Activated T-cell treated with anti-CD3 and anti-CD28 coated beads, Interleukin-2, amount 50 U/mL, for 48 hours (primary cell): ENCODE results near the gene VIPR1.

Experiments used
- DNase-seq, 2 experiments: peaks; one replicate each; pipeline ENCODE4 v3.0.0-alpha.2; 2020

Gene VIPR1, protein sequence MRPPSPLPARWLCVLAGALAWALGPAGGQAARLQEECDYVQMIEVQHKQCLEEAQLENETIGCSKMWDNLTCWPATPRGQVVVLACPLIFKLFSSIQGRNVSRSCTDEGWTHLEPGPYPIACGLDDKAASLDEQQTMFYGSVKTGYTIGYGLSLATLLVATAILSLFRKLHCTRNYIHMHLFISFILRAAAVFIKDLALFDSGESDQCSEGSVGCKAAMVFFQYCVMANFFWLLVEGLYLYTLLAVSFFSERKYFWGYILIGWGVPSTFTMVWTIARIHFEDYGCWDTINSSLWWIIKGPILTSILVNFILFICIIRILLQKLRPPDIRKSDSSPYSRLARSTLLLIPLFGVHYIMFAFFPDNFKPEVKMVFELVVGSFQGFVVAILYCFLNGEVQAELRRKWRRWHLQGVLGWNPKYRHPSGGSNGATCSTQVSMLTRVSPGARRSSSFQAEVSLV

DNA sequence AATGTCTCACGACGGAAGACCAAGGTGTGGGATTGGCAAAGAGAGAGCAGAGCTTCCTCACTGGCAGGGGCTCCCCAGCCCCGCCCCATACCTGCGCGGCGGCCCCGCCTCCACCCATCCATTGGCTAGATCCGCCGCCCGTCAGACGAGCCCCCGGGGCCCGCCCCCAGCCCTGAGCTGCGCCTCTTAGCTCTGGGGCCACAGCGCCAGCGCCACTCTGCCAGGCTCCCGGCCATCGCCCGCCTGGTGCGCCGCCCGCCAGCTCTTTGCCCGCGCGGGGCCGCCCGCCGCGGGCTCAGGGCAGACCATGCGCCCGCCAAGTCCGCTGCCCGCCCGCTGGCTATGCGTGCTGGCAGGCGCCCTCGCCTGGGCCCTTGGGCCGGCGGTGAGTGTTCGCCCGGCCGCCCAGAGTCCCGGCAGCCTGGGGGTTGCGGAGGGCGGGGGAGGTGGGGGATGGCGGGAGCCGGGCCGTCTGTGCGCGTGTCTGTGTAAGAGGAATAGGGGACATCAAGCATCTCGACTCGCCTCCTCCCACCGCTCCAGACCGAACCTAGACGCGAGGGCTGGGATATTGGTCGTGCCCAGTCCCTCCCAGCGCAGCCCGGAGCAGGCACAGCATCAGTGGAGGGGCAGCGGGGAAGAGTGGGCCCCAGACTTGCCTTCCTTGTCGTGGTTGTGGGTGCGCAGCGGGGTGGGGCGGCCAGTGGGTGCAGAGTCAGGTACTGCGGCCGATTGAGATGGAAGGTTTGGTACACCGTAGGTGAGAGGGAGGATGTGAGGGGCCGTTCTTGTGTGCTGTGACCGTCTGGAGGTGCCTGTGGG is at the start of gene VIPR1:
Gene VIPR1, plus strand, starts transcription at position 215 of the 822 bp plus-strand sequence. Its CDS starts 93 bp downstream, at position 308.
- DNase-seq = peak; percentile 92 to 95

DNA sequence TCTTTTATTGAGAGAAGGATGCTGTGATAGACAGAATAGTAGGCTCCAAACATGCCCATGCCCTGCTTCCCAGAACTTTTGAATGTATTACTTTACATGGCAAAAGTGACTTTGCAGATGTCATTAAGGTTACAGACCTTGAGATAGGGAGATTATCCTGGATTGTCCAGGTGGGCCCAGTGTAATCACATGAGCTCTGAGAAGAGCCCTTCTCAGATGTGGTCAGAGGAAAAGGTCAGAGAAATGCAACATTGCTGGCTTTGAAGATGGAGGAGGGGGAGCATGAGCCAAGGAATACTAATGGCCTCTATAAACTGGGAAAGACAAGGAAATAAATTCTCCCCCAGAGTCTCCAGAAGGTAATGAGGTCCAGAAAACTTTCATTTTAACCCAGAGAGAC is 46.2 kb upstream of the VIPR1 start:
- no peak for DNase-seq

GRCh38 chr3:42459151-42459550 is 43.3 kb upstream of the VIPR1 start:
- DNase-seq = no peak

- no peak for DNase-seq
Observed at GRCh38 chr3:42461762-42462161, 40.7 kb upstream of the VIPR1 start.

- no peak for DNase-seq
Observed at GRCh38 chr3:42463093-42463492, 39.4 kb upstream of the VIPR1 start.

- DNase-seq = no peak
Observed at GRCh38 chr3:42468111-42468510, 34.3 kb upstream of the VIPR1 start.

- DNase-seq = no peak
Observed at GRCh38 chr3:42472555-42472954, 29.9 kb upstream of the VIPR1 start.

- DNase-seq = no peak
Observed at GRCh38 chr3:42473083-42473932, 29.1 kb upstream of the VIPR1 start.

GRCh38 chr3:42476225-42477125 is 26.0 kb upstream of the VIPR1 start:
- no peak for DNase-seq

- DNase-seq = no peak
Observed at GRCh38 chr3:42477696-42478095, 24.7 kb upstream of the VIPR1 start.

GRCh38 chr3:42478830-42479229 is 23.6 kb upstream of the VIPR1 start:
- DNase-seq = no peak

DNA sequence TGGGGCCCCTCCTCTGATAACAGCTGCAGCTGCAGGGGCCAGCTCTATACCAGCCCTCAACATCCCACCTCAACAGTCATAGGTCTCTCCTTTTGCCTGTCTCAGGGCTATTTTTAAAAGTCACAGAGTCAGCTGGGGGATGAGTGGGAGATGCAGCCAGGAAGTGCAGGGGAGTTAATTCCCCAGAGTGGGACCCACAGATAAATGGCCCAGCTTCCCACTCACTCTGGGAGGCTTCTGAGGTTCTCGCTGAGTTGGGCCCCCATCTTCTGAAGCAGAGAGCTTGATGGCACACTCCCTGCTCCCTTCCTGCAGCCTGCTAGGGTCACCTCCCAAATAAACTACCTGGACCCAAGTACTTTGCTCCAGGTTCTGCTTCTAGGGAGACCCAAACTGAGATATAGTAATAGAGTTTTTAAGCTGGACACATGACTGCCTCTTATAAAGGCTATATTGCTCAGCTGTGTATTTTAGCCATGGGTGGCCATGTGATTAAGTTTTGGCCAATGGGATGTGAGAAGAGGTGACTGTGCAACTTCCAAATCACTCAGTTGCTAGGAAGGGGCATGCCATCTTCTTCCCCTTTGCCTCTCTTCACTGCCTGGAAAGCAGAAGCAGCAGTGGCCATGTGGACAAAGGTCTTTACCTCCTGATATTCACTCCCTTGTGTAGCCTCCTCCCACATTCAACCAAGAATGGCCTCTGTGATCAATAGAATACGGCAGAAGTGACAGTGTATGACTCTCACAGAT is 15.5 kb upstream of the VIPR1 start:
- DNase-seq = no peak

- no peak for DNase-seq
Observed at GRCh38 chr3:42488687-42489086, 13.8 kb upstream of the VIPR1 start.

- peak in 1 of 2 experiments; percentile 7 for DNase-seq
Observed at GRCh38 chr3:42489116-42489936, 13.1 kb upstream of the VIPR1 start.

DNA sequence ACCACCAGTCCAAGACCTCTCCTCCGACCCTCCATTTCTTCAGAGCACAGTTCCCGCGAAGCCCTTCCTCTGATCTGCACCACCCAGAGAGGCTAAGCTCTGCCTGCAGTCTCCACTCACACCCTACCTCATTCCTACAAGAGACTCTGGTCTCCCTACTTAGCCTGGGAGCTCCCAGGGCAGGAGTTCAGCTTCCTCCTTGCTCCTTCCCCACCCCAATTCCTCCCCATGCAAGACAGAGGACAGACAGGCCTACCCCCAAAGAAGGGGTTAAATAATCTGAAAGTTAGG is 12.6 kb upstream of the VIPR1 start:
- DNase-seq = no peak

DNA sequence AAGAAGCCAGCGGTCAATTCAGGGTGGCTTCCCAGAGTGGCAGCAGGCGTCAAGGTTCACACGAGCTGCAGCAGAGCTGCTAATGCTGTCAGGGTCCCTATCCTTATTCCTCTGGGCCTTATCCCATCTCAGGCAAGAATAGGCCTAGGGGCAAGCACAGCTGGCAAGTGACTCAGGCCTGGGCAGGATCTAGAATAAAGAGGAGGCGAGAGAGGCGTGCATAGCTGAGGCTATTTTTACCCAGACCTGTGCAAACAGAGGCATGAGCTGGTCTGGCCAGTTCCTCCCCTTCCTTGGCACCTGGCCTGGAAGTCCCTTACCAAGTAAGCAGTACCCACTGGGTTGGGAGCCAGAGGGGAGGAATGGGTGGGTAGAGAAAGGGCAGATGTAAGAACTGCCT is 12.2 kb upstream of the VIPR1 start:
- DNase-seq = peak in 1 of 2 experiments; percentile 9

- peak in 1 of 2 experiments; percentile 1 for DNase-seq
Observed at GRCh38 chr3:42491881-42492507, 10.4 kb upstream of the VIPR1 start.

- peak in 1 of 2 experiments; percentile 2 for DNase-seq
Observed at GRCh38 chr3:42492508-42493080, 9.8 kb upstream of the VIPR1 start.

- DNase-seq = peak in 1 of 2 experiments; percentile 11
Observed at GRCh38 chr3:42493126-42493797, 9.2 kb upstream of the VIPR1 start.
